Measurements from ENCODE around the gene SAMD11. TPM values are rescaled to one million over a fixed set of nuclear protein-coding genes. Genes with fewer than 3 reads are reported as not detected.

SAMD11 gene
- total RNA-seq, 1 experiment from 2014 or later = 13.5 TPM

GRCh38 chr1:902802-903201 lies 20.9 kb upstream of the SAMD11 start:
- TF ChIP-seq, protein P1, sequence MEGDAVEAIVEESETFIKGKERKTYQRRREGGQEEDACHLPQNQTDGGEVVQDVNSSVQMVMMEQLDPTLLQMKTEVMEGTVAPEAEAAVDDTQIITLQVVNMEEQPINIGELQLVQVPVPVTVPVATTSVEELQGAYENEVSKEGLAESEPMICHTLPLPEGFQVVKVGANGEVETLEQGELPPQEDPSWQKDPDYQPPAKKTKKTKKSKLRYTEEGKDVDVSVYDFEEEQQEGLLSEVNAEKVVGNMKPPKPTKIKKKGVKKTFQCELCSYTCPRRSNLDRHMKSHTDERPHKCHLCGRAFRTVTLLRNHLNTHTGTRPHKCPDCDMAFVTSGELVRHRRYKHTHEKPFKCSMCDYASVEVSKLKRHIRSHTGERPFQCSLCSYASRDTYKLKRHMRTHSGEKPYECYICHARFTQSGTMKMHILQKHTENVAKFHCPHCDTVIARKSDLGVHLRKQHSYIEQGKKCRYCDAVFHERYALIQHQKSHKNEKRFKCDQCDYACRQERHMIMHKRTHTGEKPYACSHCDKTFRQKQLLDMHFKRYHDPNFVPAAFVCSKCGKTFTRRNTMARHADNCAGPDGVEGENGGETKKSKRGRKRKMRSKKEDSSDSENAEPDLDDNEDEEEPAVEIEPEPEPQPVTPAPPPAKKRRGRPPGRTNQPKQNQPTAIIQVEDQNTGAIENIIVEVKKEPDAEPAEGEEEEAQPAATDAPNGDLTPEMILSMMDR (conservative IDR thresholded peaks at IDR 0.05) = no peak
- DNase-seq = no peak
- Histone ChIP-seq H4K20me1 (ENCODE audit: control insufficient read depth, insufficient read depth, insufficient read length) (no peaks in the 10 kb centered on the region), H3K23ac (ENCODE audit: insufficient read length, low read depth, low read length) (no peak overlapping the region), H3K79me2 (ENCODE audit: insufficient read depth, low read length) (no peaks in the 10 kb centered on the region), H2BK20ac (ENCODE audit: low read depth, low read length, poor library complexity, severe bottlenecking) (no peak overlapping the region), H3K9me3 (ENCODE audit: control insufficient read depth, low read depth, low read length) (no peaks in the 10 kb centered on the region), H3K4me1 (ENCODE audit: insufficient read depth, low read length) (no peaks in the 10 kb centered on the region), H3K18ac (ENCODE audit: insufficient read length, low read depth, low read length) (no peak overlapping the region), H3K4ac (ENCODE audit: low read depth, low read length) (no peak overlapping the region), H3K27ac (ENCODE audit: insufficient read length, low read depth, low read length) (no peak overlapping the region), H3K23me2 (ENCODE audit: insufficient read length, low read depth, low read length, poor library complexity, severe bottlenecking) (peaks cover 6% of the 10 kb centered on the region), H3K27me3 (ENCODE audit: insufficient read depth, low read length) (peaks cover 19% of the 10 kb centered on the region; the same call in 1 of the 2 replicates), H3K79me1 (ENCODE audit: insufficient read depth, low read depth, low read length, poor library complexity, severe bottlenecking) (no peaks in the 10 kb centered on the region), H2BK120ac (ENCODE audit: low read depth, low read length, poor library complexity, severe bottlenecking) (no peak overlapping the region), H2BK5ac (ENCODE audit: insufficient read length, low read length) (no peak overlapping the region), H3K56ac (ENCODE audit: insufficient read length, low read depth, low read length) (no peak overlapping the region), H4K5ac (ENCODE audit: insufficient read length, low read depth, low read length) (no peak overlapping the region), H3T11ph (ENCODE audit: low read length) (no peak overlapping the region), H3K14ac (ENCODE audit: insufficient read depth, low read length) (no peak overlapping the region), H3K4me2 (ENCODE audit: insufficient read depth, insufficient read length, low read length) (no peak overlapping the region), H2AFZ (ENCODE audit: low read length) (no peak overlapping the region), H2AK5ac (ENCODE audit: insufficient read length, low read length) (no peak overlapping the region), H2BK12ac (ENCODE audit: insufficient read length, low read depth, low read length) (no peak overlapping the region), H4K8ac (replicated peaks; ENCODE audit: insufficient read length, low read depth, low read length) (no peak overlapping the region), H4K91ac (ENCODE audit: insufficient read length, low read depth, low read length) (no peak overlapping the region), H2BK15ac (ENCODE audit: low read depth, low read length) (no peak overlapping the region), H3K9ac (ENCODE audit: extremely low read depth, insufficient read length, low read length) (no peak overlapping the region)
- Mint-ChIP-seq H3K4me1 (peaks cover 6% of the 10 kb centered on the region in 2 experiments), H3K27me3 (ENCODE audit: low read depth) (peaks cover 95% of the 10 kb centered on the region), H3K36me3 (ENCODE audit: insufficient read depth in 1 of 3, low read depth in 3 of 3) (peaks cover 0 to 4% (median 3%) of the 10 kb centered on the region in 3 experiments; a peak in 2 of 7 replicates), H3K4me3 (no peak overlapping the region), H3K9me3 (peaks cover 3% of the 10 kb centered on the region in 2 experiments; a peak in 3 of 5 replicates), H3K27ac (no peak overlapping the region)
- WGBS (ENCODE audit: extremely low coverage, insufficient read length, low lambda C conversion rate) = no CpG with 5 or more reads among the region's 21 CpGs

All from H9 (cell line).